GM10847 (cell line): Measurements from ENCODE around the gene DNAJC12.

Source experiments
- POLR2A ChIP-seq: IDR thresholded peaks from 2 replicates; pipeline ENCODE4 v1.6.1; 2011; ENCODE audit not compliant: insufficient read length; ENCODE audit errors: extremely low read depth

DNAJC12 gene

DNA sequence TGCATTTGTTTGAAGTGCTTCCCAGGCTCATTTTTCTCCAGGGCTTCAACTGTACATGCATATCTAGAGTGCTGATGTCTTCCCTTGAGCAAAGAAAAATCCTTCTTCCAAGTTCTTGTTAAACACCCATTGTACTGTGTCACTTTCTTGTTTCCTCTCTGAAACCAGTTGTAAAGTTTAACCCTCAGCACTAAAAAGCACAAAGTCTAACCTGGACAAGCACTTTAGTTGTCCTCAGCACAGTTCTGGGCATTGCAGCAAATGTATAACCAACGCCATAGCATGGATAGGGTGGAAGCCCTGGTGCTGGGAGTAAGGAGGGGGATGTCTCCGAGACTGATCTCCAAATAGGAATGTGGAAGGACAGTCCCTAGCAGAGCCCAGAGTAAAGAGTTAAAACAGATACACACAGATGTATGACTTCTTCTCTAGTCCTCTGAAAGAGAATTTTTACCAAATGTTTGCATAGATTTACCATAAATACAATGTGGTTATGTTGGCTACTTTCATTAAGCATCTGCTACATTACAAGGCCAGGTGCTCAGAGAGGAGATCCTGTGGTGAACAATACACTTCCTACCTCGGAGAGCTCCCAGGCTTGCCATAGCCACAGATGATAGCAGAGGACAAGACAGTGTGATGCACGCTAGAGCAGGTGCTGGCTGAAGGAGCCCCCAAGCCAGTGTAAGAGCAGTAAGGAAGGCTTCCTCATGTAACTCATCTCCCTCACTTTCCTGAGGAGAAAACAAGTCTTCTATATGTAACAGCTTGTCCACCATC lies 57.0 kb downstream of the DNAJC12 start:
- no peak for TF ChIP-seq POLR2A

DNA sequence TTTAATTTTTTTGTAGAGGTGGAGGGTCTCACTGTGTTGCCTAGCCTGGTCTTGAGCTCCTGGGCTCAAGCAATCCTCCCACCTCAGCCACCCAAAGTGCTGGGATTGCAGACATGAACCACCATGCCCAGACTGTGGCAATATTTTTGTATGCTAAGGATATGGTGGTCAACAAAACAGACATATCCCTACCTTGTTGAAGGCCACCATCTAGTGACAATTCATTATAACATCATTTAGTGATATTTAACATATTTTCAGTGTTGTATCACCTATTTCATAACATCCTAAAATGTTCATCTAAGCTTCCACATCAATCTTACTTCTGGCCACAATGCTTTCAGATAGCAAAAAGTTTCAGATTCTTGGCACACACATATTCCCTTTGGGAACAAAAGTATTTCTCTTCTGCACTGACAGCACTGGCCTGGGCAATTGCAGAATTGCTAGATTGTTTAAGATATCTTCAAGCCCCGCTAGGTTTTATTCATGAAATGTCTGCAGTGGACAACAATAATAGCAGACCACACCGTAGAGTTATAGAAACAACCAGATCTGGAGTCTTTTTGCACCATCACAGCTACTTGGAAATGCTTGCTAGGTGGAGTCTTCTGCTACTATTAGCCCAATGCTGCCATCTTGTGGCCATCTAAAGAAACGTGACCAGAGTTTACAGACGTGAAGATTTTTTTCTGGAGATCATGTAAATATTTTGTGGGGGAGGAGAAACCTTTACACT lies 58.4 kb downstream of the DNAJC12 start:
- TF ChIP-seq POLR2A: no peak

DNA sequence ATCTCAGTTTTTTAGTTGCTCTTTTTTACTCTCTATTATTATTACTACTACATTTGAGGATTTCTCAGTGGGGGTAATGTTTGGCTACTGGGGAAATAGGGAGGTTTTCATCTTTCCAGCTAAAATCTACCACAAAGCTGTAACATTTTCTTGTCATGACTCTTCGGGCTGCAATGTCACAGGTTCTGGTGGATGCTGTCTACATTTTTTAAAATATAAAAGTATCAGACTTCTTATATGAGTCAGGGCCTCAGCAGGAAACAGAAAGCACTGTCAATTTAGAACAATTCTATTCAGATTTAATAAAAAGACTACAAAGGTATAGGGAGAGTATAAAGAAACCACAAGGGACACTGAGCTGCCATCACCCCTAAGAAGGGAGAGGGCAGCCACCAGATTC lies 61.6 kb downstream of the DNAJC12 start:
- no peak for TF ChIP-seq POLR2A

DNA sequence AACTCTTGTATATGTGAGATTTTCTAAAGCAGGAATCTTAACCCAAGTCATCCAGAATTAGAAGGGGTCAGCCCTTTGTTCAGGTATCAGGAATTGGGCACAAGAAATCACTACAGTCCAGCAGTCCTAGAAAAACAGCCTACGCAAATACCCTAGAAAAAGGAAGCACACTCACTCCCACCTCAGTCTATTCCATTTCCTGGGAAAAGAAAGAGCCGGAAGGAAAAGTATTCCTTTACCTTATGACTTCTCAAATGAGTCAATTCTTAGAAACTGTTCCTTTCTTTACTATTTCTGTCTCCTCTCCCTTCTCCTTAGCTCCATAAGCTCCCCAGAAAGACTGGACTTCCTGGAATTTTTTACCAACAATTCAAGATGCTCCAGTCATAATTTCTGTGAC lies 62.7 kb downstream of the DNAJC12 start:
- TF ChIP-seq POLR2A: no peak

DNA sequence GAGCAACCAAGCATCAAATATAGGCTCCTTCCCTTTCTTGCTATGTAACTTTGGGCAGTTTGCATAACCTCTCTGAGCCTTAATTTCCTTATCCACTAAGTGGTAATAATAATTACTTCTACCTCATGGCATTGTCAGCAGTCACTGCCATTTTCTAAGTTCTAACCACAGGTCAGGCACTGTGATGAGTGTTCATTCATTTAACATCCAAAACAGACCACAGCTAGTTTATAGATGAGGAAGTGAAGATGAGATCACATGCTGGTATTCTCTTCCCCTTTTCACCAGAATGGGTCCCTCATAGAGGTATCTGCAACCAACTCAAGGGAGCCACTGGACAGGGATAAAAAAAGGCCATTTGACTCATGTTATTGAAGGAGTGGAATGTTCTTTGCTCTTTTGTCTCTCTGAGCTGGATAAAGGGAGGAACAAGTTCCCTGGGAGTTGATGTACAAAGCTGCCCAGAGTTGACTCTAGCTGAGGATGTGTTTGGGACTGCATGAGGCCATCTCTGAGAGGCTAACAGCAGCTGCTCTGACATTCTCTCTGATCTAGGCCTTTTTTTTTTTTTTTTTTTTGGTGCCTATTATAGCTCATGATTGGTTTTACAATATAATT lies 65.0 kb downstream of the DNAJC12 start:
- no peak for TF ChIP-seq POLR2A

DNA sequence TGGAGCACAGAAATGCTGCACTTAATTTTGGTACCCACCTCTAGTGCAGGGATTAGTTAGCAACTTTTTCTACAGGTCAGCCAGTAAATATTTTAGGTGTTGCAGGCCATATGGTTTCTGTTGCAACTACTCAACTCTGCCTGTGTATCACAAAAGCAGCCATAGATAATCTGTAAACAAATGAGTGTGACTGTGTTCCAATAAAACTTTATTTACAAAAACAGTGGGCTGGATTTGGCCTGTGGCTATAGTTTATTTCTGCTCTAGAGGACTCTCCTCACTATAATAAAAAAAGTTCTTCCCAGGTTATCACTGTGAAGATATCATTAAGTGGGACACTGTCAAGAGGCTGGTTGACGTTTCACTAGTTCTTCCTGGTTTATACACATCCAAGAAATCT lies 65.8 kb downstream of the DNAJC12 start:
- no peak for TF ChIP-seq POLR2A

DNA sequence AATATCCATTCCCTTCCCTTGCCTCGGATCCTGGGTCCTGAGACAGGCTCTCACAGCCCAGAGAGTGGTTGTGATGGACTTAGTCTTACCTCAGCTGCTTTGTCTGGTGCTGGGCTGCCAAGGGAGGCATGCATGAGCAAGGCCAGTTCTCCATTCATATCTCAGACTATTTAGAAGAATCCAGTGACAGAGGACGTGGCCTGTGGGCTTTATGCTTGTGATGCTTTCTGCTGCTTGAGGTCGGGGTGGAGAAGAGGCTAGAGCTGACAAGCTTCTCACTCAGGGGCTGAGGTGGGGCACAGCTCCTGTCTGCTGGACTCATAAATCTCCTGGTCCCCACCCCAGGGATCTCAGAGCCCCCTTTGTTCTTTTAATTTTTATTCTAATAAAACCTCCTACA lies 66.8 kb downstream of the DNAJC12 start:
- TF ChIP-seq POLR2A: no peak

DNA sequence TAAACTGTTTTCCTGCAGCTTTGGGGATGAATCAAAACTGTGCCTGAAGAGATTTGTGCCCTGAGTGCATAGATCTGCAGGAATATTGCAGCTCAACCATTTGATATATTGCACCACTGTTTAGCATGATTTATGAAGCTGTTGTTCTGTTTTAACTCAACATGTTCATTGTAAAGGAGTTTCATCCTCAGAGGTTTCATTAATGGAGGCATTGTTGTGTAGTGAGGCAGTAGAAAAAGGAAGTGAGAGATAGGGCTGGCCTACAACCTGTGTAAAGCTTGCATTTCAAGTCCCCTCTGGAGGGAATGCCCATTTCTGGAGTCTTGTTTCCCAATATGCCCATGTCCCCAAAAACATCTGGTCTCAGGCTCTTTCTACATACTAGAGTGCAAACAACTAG lies 67.5 kb downstream of the DNAJC12 start:
- no peak for TF ChIP-seq POLR2A

DNA sequence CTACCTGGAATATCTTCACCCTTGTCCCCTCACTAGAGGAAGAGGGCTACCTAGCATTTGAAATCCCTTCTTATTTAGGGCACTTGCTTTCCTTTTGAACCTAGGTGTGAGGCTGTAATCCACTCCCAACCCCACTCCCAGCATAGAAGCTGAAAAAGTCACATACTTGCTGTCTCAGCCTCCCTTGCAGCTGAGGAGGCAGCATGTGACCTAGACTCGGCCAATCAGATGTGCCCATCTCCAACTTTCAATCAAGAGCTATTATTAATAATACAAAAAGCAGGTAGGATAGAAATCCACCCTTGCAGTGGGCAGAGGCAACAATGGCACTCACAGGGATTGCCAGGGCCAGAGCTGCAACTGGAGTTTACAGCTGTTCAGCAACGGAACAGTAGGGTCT lies 70.7 kb downstream of the DNAJC12 start:
- TF ChIP-seq POLR2A: no peak

DNA sequence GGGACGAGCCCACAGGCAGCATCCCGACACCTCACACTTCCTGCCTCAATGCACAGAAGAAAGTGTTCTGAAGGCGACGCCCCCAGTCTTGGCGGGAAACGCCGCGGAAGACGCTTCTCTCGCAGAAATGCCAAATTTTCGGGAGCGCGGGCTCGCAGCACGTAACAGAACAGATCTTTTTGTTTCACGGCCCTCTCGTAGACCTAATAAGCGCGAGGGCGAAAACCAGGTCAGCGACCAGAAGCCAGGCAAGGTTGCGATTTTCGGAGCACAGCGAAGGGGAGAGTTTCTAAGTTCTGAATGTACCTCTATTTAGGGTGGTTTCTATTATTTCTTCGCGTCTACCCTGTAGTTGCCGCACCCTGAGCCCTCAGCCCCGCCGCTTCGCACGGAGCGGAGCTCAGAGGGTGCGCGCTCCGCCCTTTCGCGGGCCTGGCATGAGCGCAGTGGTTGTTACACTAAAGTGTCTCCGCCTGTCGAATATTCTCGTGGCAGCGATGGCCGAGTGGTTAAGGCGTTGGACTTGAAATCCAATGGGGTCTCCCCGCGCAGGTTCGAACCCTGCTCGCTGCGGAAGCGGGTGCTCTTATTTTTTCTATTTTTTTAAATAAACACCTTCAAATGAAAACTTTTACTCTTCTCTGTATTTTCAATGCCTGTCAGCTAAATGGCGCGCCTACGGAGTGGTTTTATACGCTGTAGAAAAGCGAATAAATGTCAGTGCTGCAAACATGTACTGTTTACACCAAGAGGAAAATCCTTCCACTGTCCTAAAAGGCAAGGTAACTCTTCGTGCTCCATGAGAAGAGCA lies 73.8 kb downstream of the DNAJC12 start:
- TF ChIP-seq POLR2A: no peak

DNA sequence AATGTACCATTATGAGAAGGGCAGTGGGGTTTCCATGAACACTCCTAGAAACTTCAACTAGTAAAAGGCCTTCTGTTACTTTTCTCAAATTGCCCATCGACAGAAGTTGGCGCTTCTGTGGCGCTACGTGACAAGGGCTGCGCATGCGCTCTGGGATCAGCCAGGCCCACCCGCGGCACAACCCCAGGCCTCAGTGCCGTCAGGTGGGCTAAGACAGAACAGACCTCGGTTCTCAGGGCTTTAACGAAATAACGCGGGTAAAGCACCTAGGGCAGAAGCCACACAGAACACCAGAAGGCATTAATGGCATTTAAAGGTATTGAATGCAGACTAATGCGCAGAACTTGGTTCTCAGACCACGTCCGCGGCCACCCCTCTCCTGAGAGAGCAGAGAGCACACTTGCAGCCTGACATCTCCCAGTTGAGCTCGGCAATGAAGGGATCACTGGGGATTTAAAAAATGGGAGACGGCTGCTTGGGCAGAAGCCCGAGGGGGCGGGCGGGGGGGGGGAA lies 74.4 kb downstream of the DNAJC12 start:
- TF ChIP-seq POLR2A: peak; percentile 22

DNA sequence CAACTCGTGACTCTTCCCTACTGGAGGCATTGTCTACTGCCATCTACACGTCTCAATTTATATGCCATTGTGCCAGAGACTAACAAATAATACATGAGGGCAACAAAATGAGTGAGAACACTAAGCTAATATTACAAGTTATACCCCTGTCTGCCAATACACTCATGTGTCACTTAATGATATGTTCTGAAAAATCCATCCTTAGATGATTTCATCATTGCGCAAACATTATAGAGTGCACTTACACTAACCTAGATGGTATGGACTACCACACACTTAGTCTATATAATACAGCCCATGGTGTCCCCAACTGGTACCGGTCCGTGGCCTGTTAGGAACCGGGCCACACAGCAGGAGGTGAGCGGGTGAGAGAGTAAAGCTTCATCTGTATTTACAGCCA lies 77.7 kb downstream of the DNAJC12 start:
- no peak for TF ChIP-seq POLR2A
